ENCODE results near the gene FCHO2. TPM values are rescaled to one million over a fixed set of nuclear protein-coding genes. Genes with fewer than 3 reads are reported as not detected.

The FCHO2 gene
- total RNA-seq, 1 experiment from 2014 or later = 14.9 TPM

DNA sequence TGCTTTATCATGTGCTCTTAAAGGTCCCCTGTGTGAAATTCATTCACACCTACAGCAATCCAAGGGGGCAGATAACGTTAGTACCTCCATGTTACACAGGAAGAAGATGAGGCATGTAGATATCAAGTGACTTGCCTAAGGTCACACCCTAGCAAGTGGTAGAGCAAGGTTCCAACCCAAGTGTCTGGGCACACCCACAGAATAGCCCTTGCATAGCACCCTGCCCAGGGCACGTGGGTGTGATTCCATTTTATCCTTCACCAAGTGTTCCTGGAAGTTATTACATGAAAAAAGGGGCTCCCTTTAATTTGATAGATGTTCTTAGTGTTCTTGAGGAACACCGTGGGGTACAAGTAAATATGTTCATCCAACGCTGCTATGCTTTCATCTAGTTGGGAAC lies 169.4 kb downstream of the FCHO2 start:
- ATAC-seq (no peak), DNase-seq (ENCODE audit: low spot score) (no peak)
- TF ChIP-seq, protein P1, sequence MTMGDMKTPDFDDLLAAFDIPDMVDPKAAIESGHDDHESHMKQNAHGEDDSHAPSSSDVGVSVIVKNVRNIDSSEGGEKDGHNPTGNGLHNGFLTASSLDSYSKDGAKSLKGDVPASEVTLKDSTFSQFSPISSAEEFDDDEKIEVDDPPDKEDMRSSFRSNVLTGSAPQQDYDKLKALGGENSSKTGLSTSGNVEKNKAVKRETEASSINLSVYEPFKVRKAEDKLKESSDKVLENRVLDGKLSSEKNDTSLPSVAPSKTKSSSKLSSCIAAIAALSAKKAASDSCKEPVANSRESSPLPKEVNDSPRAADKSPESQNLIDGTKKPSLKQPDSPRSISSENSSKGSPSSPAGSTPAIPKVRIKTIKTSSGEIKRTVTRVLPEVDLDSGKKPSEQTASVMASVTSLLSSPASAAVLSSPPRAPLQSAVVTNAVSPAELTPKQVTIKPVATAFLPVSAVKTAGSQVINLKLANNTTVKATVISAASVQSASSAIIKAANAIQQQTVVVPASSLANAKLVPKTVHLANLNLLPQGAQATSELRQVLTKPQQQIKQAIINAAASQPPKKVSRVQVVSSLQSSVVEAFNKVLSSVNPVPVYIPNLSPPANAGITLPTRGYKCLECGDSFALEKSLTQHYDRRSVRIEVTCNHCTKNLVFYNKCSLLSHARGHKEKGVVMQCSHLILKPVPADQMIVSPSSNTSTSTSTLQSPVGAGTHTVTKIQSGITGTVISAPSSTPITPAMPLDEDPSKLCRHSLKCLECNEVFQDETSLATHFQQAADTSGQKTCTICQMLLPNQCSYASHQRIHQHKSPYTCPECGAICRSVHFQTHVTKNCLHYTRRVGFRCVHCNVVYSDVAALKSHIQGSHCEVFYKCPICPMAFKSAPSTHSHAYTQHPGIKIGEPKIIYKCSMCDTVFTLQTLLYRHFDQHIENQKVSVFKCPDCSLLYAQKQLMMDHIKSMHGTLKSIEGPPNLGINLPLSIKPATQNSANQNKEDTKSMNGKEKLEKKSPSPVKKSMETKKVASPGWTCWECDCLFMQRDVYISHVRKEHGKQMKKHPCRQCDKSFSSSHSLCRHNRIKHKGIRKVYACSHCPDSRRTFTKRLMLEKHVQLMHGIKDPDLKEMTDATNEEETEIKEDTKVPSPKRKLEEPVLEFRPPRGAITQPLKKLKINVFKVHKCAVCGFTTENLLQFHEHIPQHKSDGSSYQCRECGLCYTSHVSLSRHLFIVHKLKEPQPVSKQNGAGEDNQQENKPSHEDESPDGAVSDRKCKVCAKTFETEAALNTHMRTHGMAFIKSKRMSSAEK (CRISPR knock-in tag; IDR thresholded peaks at IDR 0.05; ENCODE audit: borderline replicate concordance) = no peak
- TF ChIP-seq ZNF317 (CRISPR knock-in tag; IDR thresholded peaks at IDR 0.05; ENCODE audit: borderline replicate concordance, low read depth) = no peak
- TF ChIP-seq, protein P2, sequence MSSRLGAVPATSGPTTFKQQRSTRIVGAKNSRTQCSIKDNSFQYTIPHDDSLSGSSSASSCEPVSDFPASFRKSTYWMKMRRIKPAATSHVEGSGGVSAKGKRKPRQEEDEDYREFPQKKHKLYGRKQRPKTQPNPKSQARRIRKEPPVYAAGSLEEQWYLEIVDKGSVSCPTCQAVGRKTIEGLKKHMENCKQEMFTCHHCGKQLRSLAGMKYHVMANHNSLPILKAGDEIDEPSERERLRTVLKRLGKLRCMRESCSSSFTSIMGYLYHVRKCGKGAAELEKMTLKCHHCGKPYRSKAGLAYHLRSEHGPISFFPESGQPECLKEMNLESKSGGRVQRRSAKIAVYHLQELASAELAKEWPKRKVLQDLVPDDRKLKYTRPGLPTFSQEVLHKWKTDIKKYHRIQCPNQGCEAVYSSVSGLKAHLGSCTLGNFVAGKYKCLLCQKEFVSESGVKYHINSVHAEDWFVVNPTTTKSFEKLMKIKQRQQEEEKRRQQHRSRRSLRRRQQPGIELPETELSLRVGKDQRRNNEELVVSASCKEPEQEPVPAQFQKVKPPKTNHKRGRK (CRISPR knock-in tag; IDR thresholded peaks at IDR 0.05; ENCODE audit: borderline replicate concordance) = no peak
- Mint-ChIP-seq H3K9me3 (peaks cover 4% of the 10 kb centered on the region; the same call in 1 of the 2 replicates), H3K4me1 (peaks cover 41% of the 10 kb centered on the region), H3K27me3 (ENCODE audit: low read depth) (peaks cover 36% of the 10 kb centered on the region), H3K27ac (no peak overlapping the region), H3K36me3 (peaks cover 4% of the 10 kb centered on the region; the same call in 1 of the 2 replicates), H3K4me3 (no peak overlapping the region)
- POLR2A ChIA-PET = no interaction called here
- CTCF ChIA-PET = interaction anchor here (2.3 kb wide), 1 partner anchor 91 kb away, joined by 6 read pairs; no protein-coding TSS in a partner anchor

DNA sequence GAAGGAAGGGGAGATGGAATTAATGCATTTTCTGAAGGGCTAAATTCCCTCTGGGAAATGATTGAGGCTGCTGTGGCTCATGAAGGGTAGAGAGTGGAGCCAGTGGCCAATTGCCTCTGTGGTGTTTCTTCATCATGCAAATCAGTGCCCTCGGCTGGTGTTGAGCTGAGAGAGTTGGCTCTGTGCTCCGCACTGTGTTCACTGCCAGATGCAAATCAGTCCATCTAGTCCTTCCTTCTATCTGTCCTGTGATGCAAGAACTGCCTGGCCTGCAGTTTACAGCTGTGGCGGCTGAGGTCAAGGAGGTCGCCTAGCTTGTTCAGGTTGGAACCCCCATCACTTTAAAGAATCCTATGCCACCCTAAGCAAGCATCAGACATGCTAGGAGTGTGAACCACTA lies 170.5 kb downstream of the FCHO2 start:
- Mint-ChIP-seq H3K4me3 (no peak overlapping the region), H3K36me3 (peaks cover 4% of the 10 kb centered on the region; the same call in 1 of the 2 replicates), H3K27me3 (ENCODE audit: low read depth) (peaks cover 28% of the 10 kb centered on the region), H3K4me1 (peaks cover 45% of the 10 kb centered on the region), H3K27ac (no peak overlapping the region), H3K9me3 (peaks cover 4% of the 10 kb centered on the region; the same call in 1 of the 2 replicates)
- ATAC-seq (no peak), DNase-seq (ENCODE audit: low spot score) (no peak)
- no peak for TF ChIP-seq CREB1 (CRISPR knock-in tag; IDR thresholded peaks at IDR 0.05)
- ChIA-PET POLR2A (no interaction called here), CTCF (interaction anchor here (1.0 to 2.3 kb wide), 5 partner anchors 9 to 90 kb away, joined by 3 to 6 read pairs (median 5); no protein-coding TSS in a partner anchor)

DNA sequence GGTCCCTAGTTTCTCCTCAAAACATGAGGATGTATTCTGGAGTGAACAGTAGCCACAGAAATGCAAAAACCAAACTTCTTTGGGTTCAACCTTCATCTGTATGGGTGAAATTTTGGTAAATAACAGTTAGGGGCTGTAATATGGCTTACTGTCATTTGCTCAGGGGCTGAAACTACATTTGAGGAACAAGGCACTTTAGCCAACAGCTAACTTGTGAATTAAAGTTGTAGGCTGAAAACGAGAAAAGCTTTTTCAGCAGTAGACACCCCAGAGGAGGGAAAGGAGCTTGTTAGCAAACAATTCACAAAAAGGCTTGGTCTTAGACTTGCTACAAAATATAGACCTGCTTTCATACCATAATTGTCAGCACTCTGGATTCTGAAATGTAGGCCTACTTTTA lies 171.1 kb downstream of the FCHO2 start:
- H3K4me3 Mint-ChIP-seq = no peak overlapping the region
- H3K27ac Mint-ChIP-seq = no peak overlapping the region
- H3K36me3 Mint-ChIP-seq = peaks cover 4% of the 10 kb centered on the region; the same call in 1 of the 2 replicates
- peaks cover 42% of the 10 kb centered on the region for H3K4me1 Mint-ChIP-seq
- ChIA-PET CTCF (interaction anchor here (1.0 to 2.3 kb wide), 5 partner anchors 8 to 89 kb away, joined by 3 to 6 read pairs (median 5); no protein-coding TSS in a partner anchor), POLR2A (no interaction called here)
- H3K27me3 Mint-ChIP-seq (ENCODE audit: low read depth) = peaks cover 22% of the 10 kb centered on the region
- no peak for DNase-seq (ENCODE audit: low spot score)
- ATAC-seq = no peak
- H3K9me3 Mint-ChIP-seq = peaks cover 4% of the 10 kb centered on the region; the same call in 1 of the 2 replicates
- TF ChIP-seq JUN (CRISPR knock-in tag; IDR thresholded peaks at IDR 0.05) = no peak
- TF ChIP-seq, protein P3, sequence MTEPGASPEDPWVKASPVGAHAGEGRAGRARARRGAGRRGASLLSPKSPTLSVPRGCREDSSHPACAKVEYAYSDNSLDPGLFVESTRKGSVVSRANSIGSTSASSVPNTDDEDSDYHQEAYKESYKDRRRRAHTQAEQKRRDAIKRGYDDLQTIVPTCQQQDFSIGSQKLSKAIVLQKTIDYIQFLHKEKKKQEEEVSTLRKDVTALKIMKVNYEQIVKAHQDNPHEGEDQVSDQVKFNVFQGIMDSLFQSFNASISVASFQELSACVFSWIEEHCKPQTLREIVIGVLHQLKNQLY (CRISPR knock-in tag; IDR thresholded peaks at IDR 0.05) = no peak
- TF ChIP-seq, protein P4, sequence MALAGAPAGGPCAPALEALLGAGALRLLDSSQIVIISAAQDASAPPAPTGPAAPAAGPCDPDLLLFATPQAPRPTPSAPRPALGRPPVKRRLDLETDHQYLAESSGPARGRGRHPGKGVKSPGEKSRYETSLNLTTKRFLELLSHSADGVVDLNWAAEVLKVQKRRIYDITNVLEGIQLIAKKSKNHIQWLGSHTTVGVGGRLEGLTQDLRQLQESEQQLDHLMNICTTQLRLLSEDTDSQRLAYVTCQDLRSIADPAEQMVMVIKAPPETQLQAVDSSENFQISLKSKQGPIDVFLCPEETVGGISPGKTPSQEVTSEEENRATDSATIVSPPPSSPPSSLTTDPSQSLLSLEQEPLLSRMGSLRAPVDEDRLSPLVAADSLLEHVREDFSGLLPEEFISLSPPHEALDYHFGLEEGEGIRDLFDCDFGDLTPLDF (CRISPR knock-in tag; IDR thresholded peaks at IDR 0.05) = no peak
- TF ChIP-seq, protein P1 (CRISPR knock-in tag; IDR thresholded peaks at IDR 0.05; ENCODE audit: borderline replicate concordance) = no peak
- TF ChIP-seq, protein P5, sequence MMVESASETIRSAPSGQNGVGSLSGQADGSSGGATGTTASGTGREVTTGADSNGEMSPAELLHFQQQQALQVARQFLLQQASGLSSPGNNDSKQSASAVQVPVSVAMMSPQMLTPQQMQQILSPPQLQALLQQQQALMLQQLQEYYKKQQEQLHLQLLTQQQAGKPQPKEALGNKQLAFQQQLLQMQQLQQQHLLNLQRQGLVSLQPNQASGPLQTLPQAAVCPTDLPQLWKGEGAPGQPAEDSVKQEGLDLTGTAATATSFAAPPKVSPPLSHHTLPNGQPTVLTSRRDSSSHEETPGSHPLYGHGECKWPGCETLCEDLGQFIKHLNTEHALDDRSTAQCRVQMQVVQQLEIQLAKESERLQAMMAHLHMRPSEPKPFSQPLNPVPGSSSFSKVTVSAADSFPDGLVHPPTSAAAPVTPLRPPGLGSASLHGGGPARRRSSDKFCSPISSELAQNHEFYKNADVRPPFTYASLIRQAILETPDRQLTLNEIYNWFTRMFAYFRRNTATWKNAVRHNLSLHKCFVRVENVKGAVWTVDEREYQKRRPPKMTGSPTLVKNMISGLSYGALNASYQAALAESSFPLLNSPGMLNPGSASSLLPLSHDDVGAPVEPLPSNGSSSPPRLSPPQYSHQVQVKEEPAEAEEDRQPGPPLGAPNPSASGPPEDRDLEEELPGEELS (CRISPR knock-in tag; IDR thresholded peaks at IDR 0.05) = no peak
- TF ChIP-seq, protein P6, sequence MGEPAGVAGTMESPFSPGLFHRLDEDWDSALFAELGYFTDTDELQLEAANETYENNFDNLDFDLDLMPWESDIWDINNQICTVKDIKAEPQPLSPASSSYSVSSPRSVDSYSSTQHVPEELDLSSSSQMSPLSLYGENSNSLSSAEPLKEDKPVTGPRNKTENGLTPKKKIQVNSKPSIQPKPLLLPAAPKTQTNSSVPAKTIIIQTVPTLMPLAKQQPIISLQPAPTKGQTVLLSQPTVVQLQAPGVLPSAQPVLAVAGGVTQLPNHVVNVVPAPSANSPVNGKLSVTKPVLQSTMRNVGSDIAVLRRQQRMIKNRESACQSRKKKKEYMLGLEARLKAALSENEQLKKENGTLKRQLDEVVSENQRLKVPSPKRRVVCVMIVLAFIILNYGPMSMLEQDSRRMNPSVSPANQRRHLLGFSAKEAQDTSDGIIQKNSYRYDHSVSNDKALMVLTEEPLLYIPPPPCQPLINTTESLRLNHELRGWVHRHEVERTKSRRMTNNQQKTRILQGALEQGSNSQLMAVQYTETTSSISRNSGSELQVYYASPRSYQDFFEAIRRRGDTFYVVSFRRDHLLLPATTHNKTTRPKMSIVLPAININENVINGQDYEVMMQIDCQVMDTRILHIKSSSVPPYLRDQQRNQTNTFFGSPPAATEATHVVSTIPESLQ (CRISPR knock-in tag; IDR thresholded peaks at IDR 0.05) = no peak
- no peak for TF ChIP-seq MXD4 (CRISPR knock-in tag; IDR thresholded peaks at IDR 0.05; ENCODE audit: borderline replicate concordance)
- TF ChIP-seq FOXK1 (CRISPR knock-in tag; IDR thresholded peaks at IDR 0.05) = no peak
- TF ChIP-seq ESRRA (CRISPR knock-in tag; IDR thresholded peaks at IDR 0.05; ENCODE audit: borderline replicate concordance) = no peak
